ENCODE data around the gene NMRAL1.

The NMRAL1 gene

GRCh38 chr16:4420505-4421105 is 53.8 kb downstream of the NMRAL1 start:
- DNase-seq = no peak

GRCh38 chr16:4419402-4419959 is 54.9 kb downstream of the NMRAL1 start:
- DNase-seq = no peak

DNA sequence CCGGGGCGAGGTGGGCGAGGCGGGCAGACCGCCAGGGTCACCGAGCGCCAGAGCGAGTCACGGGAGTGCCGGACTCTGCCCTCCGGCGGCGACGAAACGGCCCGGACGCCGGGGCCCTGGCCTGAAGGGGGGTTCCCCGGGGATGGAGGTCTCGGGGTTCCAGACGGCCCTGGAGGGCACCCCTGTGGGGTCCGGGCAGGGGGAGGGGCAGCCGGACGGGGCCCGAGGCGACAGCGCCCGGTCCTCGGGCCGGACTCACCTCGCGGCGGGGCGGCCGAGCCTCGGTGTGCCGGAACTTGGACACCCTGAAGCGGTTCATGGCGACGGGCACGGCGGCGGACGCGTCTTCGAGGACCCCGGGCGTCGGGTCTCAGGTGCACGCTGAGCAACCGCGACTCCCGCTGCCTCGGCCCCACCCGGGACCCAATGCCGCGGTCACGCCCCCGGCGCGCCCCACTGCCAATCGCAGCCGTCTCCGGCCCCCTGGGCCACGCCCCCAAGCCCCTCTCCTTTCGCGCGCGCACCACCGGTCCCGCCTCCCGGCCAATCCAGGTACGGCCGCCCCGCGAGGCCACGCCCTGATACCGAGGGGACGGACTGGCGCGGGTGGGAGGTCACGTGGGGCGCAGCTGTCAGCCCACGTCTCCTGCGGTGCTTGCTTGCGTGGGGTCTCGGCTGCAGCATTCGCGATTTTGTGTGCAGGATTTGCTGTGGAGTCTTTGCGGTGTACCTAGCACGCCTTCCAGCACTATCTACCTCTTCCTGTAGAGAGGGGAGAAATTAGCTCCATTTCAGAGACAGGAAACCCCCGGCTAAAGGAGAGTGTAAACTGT is 58.0 kb downstream of the NMRAL1 start, which contains the start of gene CORO7:
Gene CORO7, minus strand, starts transcription at position 397 of the 833 bp plus-strand sequence. Its CDS starts 78 bp downstream, at position 319.
- DNase-seq = peak; percentile 91

DNA sequence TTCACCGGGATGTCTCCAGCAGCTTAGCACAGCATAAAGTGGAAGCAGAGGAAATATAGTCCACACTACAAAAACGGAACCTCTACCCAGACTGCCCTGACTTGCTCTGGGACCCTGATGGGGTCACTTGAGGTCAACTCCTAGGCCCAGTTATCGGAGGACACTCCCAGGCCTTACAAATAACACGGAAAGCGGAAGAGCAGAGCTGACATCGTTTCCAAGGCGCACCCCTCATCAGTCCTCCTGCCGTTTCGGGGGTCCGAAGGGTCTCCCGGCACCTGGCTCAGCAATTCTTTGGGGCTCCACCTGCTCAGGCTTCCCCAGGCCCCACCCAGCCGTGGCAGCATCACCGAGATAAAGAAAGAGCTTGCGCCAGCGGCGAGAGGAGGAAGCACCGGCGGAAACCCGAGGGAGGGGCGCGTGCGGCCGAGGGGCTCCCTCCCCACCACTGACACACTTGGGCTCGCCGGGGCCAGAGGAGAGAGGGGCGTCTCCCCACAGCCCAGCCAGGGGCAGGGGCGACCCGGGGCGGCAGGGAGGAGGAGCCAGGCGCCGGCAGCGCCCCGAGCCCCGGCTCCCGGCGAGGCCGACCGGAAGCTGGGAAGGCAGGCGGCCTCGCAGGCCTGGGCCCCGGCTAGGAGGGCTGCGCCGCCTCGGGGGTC is 58.8 kb downstream of the NMRAL1 start:
- DNase-seq = peak; percentile 69

DNA sequence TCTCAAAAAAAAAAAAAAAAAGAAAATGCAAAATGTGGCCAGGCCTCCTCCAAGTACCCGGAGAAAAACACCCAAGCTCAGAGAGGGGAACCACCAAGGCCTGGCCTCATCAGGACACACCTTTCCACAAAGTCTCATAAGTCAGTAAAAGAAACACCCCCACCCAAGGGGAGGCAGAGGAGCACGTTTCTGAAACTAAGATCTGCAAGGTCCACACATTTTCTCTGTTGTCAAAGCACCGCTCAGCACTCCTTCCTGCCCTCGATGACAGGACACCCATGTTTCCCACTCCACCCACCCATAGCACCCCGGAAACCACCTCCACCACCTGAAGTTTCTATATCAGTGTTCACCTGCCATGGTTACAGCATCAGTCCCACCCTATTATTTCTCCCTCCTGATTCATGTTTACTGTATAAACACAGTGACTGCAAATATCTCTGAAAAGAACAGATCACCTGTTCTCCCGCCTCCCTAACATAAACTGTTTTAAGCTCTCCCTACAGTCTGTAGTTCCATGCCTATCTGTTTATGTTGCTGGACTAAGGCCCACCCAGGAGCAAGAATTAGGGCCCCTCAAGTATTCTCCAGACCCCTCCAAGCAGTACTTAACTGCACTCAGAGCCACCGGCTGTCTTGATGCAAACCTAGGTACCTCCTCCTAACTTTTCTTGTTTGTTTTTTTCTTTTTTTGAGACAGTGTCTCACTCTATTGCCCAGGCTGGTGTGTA is 60.1 kb downstream of the NMRAL1 start:
- no peak for DNase-seq

DNA sequence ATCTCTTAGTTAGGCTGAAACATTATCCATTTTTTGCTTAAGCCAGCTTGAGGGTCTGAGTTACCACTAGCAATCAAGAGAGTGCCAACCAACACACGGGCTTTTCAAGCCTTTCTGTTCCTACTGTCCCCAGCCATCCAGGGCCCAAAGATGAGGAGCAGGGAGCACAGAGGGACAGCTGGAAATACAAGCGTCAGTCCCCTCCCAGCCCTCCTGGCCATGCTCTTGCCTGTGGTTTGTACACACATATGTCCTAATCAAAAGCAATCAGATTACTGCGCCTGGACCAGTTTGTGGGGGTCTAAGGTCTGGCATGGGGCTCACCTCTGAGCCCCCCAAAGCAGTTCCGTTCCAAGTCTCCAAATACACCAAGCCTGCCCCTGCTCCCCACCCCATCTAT is 61.6 kb downstream of the NMRAL1 start:
- no peak for DNase-seq

- no peak for DNase-seq
Measured at GRCh38 chr16:4412159-4412558, 62.3 kb downstream of the NMRAL1 start.
